HCT116 (cell line): ENCODE measurements around the gene CKB. TPM values are rescaled to one million over a fixed set of nuclear protein-coding genes. Genes with fewer than 3 reads are reported as not detected.

Experiments
- ATAC-seq: fragments of 200-7000 bp; cut with Tn5 transposase; 2 replicates; pipeline ENCODE4 v1.9.1; 2020; ENCODE audit warnings: mild to moderate bottlenecking, moderate library complexity
- BruUV-seq: library from RNA; stranded (reverse); fragments of 400-500 nt; replicated peaks from 2 replicates; lab custom pipeline; 2021; lab: Mats Ljungman, UMichigan
- CTCF ChIA-PET: fragments of 300-600 bp; sonication (Branson Sonifier 250); formaldehyde crosslinking; loops from one replicate; lab custom pipeline; 2021; ENCODE audit warnings: antibody characterized with exemption; lab: Charles Lee
- POLR2A ChIA-PET: fragments of 300-600, 350-600 bp; sonication (Branson Sonifier 250); formaldehyde crosslinking; loops from one replicate; lab custom pipeline; 2021; ENCODE audit warnings: antibody characterized with exemption; lab: Charles Lee
- RAD21 ChIA-PET, 2 experiments: fragments of 300-600 bp; sonication (Branson Sonifier 250); formaldehyde crosslinking; loops; one replicate each; lab custom pipeline; 2023; ENCODE audit warnings: low total read pairs in 2 of 2; ENCODE audit not compliant: uncharacterized antibody in 2 of 2, unreplicated experiment in 2 of 2, low non-redundant PET in 1 of 2; lab: Charles Lee
- DNase-seq: peaks from one replicate; pipeline ENCODE4 v3.0.0-alpha.2; 2010; ENCODE audit warnings: low read depth, low spot score
- H2AFZ ChIP-seq: fragments of 200-600 bp; shearing (Covaris generic), sonication (generic); 2 replicates; pipeline ENCODE4 v1.6.1; 2017; ENCODE audit warnings: low read depth, mixed run types, mixed read lengths, antibody characterized with exemption, low read length; ENCODE audit not compliant: poor library complexity, severe bottlenecking
- H3K27ac ChIP-seq: 2 replicates; pipeline ENCODE4 v1.5.1; 2012; ENCODE audit warnings: low read depth, low read length
- H3K27me3 ChIP-seq: fragments of 200-600 bp; sonication (generic); 2 replicates; pipeline ENCODE4 v1.6.1; 2016; ENCODE audit warnings: mixed run types, low read length, mixed read lengths; ENCODE audit not compliant: insufficient read depth
- H3K36me3 ChIP-seq, 2 experiments: fragments of 200-500 bp in 1 of 2; fragments of 200-600 bp in 1 of 2; sonication (Bioruptor generic) in 1 of 2; sonication (generic) in 1 of 2; 2 replicates each; pipeline versions ENCODE4 v1.5.1 to v1.6.1; 2014 to 2016; ENCODE audit warnings: low read length in 2 of 2, inconsistent platforms in 1 of 2, mixed read lengths in 1 of 2, mixed run types in 1 of 2; ENCODE audit not compliant: insufficient read depth in 2 of 2, control insufficient read depth in 1 of 2
- H3K4me1 ChIP-seq, 2 experiments: fragments of 200-600 bp in 1 of 2; sonication (generic) in 1 of 2; 2 replicates each; pipeline versions ENCODE4 v1.5.1 to v1.6.1; 2012 to 2017; ENCODE audit warnings: low read length in 2 of 2, inconsistent platforms in 1 of 2, mild to moderate bottlenecking in 1 of 2, mixed read lengths in 1 of 2, mixed run types in 1 of 2, moderate library complexity in 1 of 2; ENCODE audit not compliant: insufficient read depth in 2 of 2, control insufficient read depth in 1 of 2
- H3K4me2 ChIP-seq: fragments of 200-600 bp; sonication (generic); 2 replicates; pipeline ENCODE4 v1.6.1; 2017; ENCODE audit warnings: mixed run types, low read length, mixed read lengths
- H3K4me3 ChIP-seq, 2 experiments: fragments of 200-600 bp in 1 of 2; sonication (generic) in 1 of 2; replicated peaks in 1 of 2; 2 replicates each; pipeline ENCODE4 v1.5.1; 2011 to 2016; ENCODE audit warnings: low read length in 2 of 2, control low read depth in 1 of 2, low read depth in 1 of 2, mild to moderate bottlenecking in 1 of 2, mixed read lengths in 1 of 2, mixed run types in 1 of 2
- H3K79me2 ChIP-seq: fragments of 200-600 bp; sonication (generic); 2 replicates; pipeline ENCODE4 v1.6.1; 2017; ENCODE audit warnings: mild to moderate bottlenecking, mixed run types, low read length, moderate library complexity, mixed read lengths; ENCODE audit not compliant: insufficient read depth
- H3K9ac ChIP-seq: fragments of 200-600 bp; sonication (generic); 2 replicates; pipeline ENCODE4 v1.6.1; 2016; ENCODE audit warnings: low read length, mixed read lengths
- H3K9me2 ChIP-seq: fragments of 200-600 bp; sonication (generic), shearing (Covaris generic); 2 replicates; pipeline ENCODE4 v1.6.1; 2017; ENCODE audit warnings: mixed run types, mild to moderate bottlenecking, moderate library complexity; ENCODE audit not compliant: insufficient read depth
- H3K9me3 ChIP-seq, 2 experiments: fragments of 200-500 bp in 1 of 2; fragments of 200-600 bp in 1 of 2; sonication (Bioruptor generic) in 1 of 2; sonication (generic) in 1 of 2; 2 replicates each; pipeline ENCODE4 v1.6.1; 2014 to 2017; ENCODE audit warnings: low read length in 2 of 2, mixed read lengths in 2 of 2, inconsistent platforms in 1 of 2, low read depth in 1 of 2, mild to moderate bottlenecking in 1 of 2, mixed run types in 1 of 2, moderate library complexity in 1 of 2; ENCODE audit not compliant: control insufficient read depth in 1 of 2, insufficient read depth in 1 of 2
- H4K20me1 ChIP-seq: fragments of 200-600 bp; sonication (generic), shearing (Covaris generic); 2 replicates; pipeline ENCODE4 v1.6.1; 2017; ENCODE audit warnings: mixed run types, mild to moderate bottlenecking, moderate library complexity; ENCODE audit not compliant: insufficient read depth
- ELF1 ChIP-seq: IDR thresholded peaks from 2 replicates; pipeline ENCODE4 v1.6.1; 2012; ENCODE audit warnings: low read depth, borderline replicate concordance
- EZH2 ChIP-seq: fragments of 200-600 bp; sonication (generic); IDR thresholded peaks from 2 replicates; pipeline ENCODE4 v1.6.1; 2017; ENCODE audit warnings: antibody characterized with exemption, mixed run types
- EZH2phosphoT487 ChIP-seq: fragments of 200-600 bp; IDR thresholded peaks from 2 replicates; pipeline ENCODE4 v1.6.1; 2018; ENCODE audit warnings: antibody characterized with exemption, borderline replicate concordance
- JUND ChIP-seq: IDR thresholded peaks from 2 replicates; pipeline ENCODE4 v1.6.1; 2012
- MAX ChIP-seq: IDR thresholded peaks from 2 replicates; pipeline ENCODE4 v1.6.1; 2012
- POLR2AphosphoS5 ChIP-seq: IDR thresholded peaks from 2 replicates; pipeline ENCODE4 v1.6.1; 2011; ENCODE audit warnings: mild to moderate bottlenecking, low read depth, low read length, moderate library complexity
- RAD21 ChIP-seq: IDR thresholded peaks from 2 replicates; pipeline ENCODE4 v1.6.1; 2012; ENCODE audit warnings: low read depth, mild to moderate bottlenecking
- REST ChIP-seq: IDR thresholded peaks from 2 replicates; pipeline ENCODE4 v1.6.1; 2012; ENCODE audit warnings: low read depth
- SRF ChIP-seq: IDR thresholded peaks from 2 replicates; pipeline ENCODE4 v1.6.1; 2012; ENCODE audit warnings: low read depth
- TCF7L2 ChIP-seq: IDR thresholded peaks from 2 replicates; pipeline ENCODE4 v1.7.0; 2011; ENCODE audit warnings: borderline replicate concordance, inconsistent platforms; ENCODE audit not compliant: insufficient read depth, insufficient read length; ENCODE audit errors: extremely low read depth
- YY1 ChIP-seq: IDR thresholded peaks from 2 replicates; pipeline ENCODE4 v1.6.1; 2011; ENCODE audit warnings: low read length, low read depth, moderate library complexity, mild to moderate bottlenecking; ENCODE audit not compliant: insufficient replicate concordance; ENCODE audit errors: extremely low read depth
- ZFX ChIP-seq: fragments of 450-650 bp; IDR thresholded peaks from 2 replicates; pipeline ENCODE4 v1.6.1; 2017
- ZNF274 ChIP-seq: fragments of 200-500 bp; sonication (Bioruptor generic); IDR thresholded peaks from 2 replicates; pipeline ENCODE4 v1.6.1; 2014; ENCODE audit warnings: mild to moderate bottlenecking, low read depth, low read length, inconsistent platforms
- intact Hi-C: fragments of 100-400 bp; cut with micrococcal nuclease; formaldehyde crosslinking; loops from 2 replicates; pipeline ENCODE4 v1.10.0; 2022
- total RNA-seq: library from RNA; stranded (reverse); gene quantifications from one replicate; pipeline ENCODE4 v1.2.1, GENCODE V29; 2021; ENCODE audit not compliant: unreplicated experiment
- TF ChIP-seq, protein P1 (sequence below): IDR thresholded peaks from 2 replicates; pipeline ENCODE4 v1.6.1; 2012
- TF ChIP-seq, protein P2 (sequence below), 3 experiments: fragments of 200-600 bp in 1 of 3; sonication (generic) in 1 of 3; IDR thresholded peaks in 2 of 3; conservative IDR thresholded peaks in 1 of 3; 2 replicates each; pipeline ENCODE4 v1.5.1; 2012 to 2017; ENCODE audit warnings: low read depth in 2 of 3, low read length in 2 of 3, antibody characterized with exemption in 1 of 3, borderline replicate concordance in 1 of 3, control low read depth in 1 of 3, mild to moderate bottlenecking in 1 of 3, mixed read lengths in 1 of 3, mixed run types in 1 of 3, moderate library complexity in 1 of 3; ENCODE audit not compliant: insufficient read depth in 1 of 3

The CKB gene
- total RNA-seq, 1 experiment from 2014 or later = 605 TPM

- TF ChIP-seq ELF1 (no peak), ZNF274 (no peak), SRF (no peak), EZH2phosphoT487 (no peak), YY1 (no peak), MAX (no peak), EZH2 (no peak)
These were observed 28.7 kb upstream of the CKB start (continued) for GRCh38 chr14:103551338-103551762.

- H3K9me3 ChIP-seq = no peaks in the 10 kb centered on the region
- H2AFZ ChIP-seq = no peak overlapping the region
- no peak overlapping the region for H3K4me3 ChIP-seq
- H3K4me1 ChIP-seq = peaks cover 16 to 26% of the 10 kb centered on the region in 2 experiments
- H3K9me2 ChIP-seq = no peaks in the 10 kb centered on the region
- no peak overlapping the region for H3K27ac ChIP-seq
- H3K27me3 ChIP-seq = no peaks in the 10 kb centered on the region
- RAD21 ChIA-PET = no interaction called here
- TF ChIP-seq JUND (no peak), RAD21 (no peak), EZH2phosphoT487 (no peak), ZFX (no peak), ZNF274 (no peak), REST (no peak), POLR2AphosphoS5 (no peak), TCF7L2 (no peak), YY1 (no peak)
- TF ChIP-seq, protein P1, sequence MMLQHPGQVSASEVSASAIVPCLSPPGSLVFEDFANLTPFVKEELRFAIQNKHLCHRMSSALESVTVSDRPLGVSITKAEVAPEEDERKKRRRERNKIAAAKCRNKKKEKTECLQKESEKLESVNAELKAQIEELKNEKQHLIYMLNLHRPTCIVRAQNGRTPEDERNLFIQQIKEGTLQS = no peak
- TF ChIP-seq, protein P2, sequence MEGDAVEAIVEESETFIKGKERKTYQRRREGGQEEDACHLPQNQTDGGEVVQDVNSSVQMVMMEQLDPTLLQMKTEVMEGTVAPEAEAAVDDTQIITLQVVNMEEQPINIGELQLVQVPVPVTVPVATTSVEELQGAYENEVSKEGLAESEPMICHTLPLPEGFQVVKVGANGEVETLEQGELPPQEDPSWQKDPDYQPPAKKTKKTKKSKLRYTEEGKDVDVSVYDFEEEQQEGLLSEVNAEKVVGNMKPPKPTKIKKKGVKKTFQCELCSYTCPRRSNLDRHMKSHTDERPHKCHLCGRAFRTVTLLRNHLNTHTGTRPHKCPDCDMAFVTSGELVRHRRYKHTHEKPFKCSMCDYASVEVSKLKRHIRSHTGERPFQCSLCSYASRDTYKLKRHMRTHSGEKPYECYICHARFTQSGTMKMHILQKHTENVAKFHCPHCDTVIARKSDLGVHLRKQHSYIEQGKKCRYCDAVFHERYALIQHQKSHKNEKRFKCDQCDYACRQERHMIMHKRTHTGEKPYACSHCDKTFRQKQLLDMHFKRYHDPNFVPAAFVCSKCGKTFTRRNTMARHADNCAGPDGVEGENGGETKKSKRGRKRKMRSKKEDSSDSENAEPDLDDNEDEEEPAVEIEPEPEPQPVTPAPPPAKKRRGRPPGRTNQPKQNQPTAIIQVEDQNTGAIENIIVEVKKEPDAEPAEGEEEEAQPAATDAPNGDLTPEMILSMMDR (IDR thresholded peaks at IDR 0.05 in 2 of 3, conservative IDR thresholded peaks at IDR 0.05 in 1 of 3; ENCODE audit: borderline replicate concordance in 1 of 3, insufficient read depth in 1 of 3, low read depth in 2 of 3, low read length in 2 of 3) = no peak
- TF ChIP-seq, all 23 proteins: peak for 0
- BruUV-seq = no TSS peak
- ATAC-seq (no peak), DNase-seq (no peak)
- POLR2A ChIA-PET = no interaction called here
- Histone ChIP-seq H4K20me1 (no peaks in the 10 kb centered on the region), H3K36me3 (no peaks in the 10 kb centered on the region), H3K79me2 (no peaks in the 10 kb centered on the region), H3K4me2 (no peak overlapping the region), H3K9ac (no peak overlapping the region)
- intact Hi-C loops = no loop called here
- CTCF ChIA-PET = interaction anchor here (1.7 kb wide), 1 partner anchor 32 kb away, joined by 3 read pairs; no protein-coding TSS in a partner anchor
These were observed 28.1 kb upstream of the CKB start for GRCh38 chr14:103550451-103551337.
